Endothelial cell of hepatic sinusoid (primary cell): ENCODE measurements around the gene CYP21A2.
"Not testable (repeated sequence)": the region's sequence is repeated elsewhere in the genome, so short reads cannot be mapped to it uniquely, and the experiment has no call there.

Experiments used
- in situ Hi-C: cut with HindIII; loops from 2 replicates; pipeline ENCODE4 v1.10.0; 2017; ENCODE audit warnings: low sequenced_read_pairs

The CYP21A2 gene

DNA sequence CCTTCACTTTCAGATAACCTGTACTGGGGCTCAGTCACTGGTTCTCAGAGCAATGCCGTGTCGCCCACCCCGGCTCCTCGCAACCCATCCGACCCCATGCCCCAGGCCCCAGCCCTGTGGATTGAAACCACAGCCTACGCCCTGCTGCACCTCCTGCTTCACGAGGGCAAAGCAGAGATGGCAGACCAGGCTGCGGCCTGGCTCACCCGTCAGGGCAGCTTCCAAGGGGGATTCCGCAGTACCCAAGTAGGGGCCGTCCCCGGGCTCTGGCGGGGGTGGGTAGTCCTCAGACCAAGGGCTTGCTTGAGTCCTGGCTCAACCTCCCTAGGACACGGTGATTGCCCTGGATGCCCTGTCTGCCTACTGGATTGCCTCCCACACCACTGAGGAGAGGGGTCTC lies 8.7 kb upstream of the CYP21A2 start:
- in situ Hi-C loops: not testable (repeated sequence)

DNA sequence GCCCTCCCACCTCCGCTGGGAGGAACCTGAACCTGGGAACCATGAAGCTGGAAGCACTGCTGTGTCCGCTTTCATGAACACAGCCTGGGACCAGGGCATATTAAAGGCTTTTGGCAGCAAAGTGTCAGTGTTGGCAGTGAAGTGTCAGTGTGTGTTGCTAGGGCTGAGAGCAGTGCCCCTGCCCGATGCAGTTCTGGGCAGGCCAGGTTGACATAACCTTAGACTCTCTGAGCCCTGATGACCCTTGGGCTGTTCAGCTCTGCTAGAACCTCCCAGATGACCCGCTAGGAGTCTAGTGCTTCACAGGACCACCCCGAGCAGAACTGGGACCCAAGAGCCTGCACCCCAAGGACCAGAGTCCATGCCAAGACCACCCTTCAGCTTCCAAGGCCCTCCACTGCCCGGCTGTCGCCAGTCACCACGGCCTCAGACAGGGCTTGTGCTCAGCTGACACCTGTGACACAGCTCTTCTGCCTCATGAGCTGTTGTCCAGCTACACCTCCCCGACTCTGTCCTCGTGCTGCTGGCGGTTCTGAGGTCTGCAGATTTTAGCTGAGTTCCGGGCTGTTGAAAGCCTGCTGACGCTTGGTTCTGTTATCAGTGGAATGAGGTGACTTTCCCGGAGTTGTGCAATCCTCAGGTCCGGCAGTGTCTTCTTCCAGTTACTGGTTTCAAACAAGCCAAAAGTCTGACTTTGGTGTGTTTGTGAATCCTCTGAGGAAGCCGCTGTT lies 2.8 kb upstream of the CYP21A2 start:
- in situ Hi-C loops: not testable (repeated sequence)

- in situ Hi-C loops: not testable (repeated sequence)
Observed at GRCh38 chr6:32037136-32037535, 1.1 kb upstream of the CYP21A2 start.

GRCh38 chr6:32038878-32039277 lies 663 bp downstream of the CYP21A2 start:
- in situ Hi-C loops: not testable (repeated sequence)

- in situ Hi-C loops: not testable (repeated sequence)
Observed at GRCh38 chr6:32039321-32040274, 1.4 kb downstream of the CYP21A2 start.

DNA sequence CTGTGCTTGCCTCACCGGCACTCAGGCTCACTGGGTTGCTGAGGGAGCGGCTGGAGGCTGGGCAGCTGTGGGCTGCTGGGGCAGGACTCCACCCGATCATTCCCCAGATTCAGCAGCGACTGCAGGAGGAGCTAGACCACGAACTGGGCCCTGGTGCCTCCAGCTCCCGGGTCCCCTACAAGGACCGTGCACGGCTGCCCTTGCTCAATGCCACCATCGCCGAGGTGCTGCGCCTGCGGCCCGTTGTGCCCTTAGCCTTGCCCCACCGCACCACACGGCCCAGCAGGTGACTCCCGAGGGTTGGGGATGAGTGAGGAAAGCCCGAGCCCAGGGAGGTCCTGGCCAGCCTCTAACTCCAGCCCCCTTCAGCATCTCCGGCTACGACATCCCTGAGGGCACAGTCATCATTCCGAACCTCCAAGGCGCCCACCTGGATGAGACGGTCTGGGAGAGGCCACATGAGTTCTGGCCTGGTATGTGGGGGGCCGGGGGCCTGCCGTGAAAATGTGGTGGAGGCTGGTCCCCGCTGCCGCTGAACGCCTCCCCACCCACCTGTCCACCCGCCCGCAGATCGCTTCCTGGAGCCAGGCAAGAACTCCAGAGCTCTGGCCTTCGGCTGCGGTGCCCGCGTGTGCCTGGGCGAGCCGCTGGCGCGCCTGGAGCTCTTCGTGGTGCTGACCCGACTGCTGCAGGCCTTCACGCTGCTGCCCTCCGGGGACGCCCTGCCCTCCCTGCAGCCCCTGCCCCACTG lies 2.3 kb downstream of the CYP21A2 start:
- in situ Hi-C loops: not testable (repeated sequence)

DNA sequence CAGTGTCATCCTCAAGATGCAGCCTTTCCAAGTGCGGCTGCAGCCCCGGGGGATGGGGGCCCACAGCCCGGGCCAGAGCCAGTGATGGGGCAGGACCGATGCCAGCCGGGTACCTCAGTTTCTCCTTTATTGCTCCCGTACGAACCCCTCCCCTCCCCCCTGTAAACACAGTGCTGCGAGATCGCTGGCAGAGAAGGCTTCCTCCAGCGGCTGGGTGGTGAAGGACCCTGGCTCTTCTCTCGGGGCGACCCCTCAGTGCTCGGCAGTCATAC lies 2.8 kb downstream of the CYP21A2 start:
- in situ Hi-C loops: not testable (repeated sequence)

- in situ Hi-C loops: not testable (repeated sequence)
Observed at GRCh38 chr6:32041385-32041784, 3.2 kb downstream of the CYP21A2 start.

DNA sequence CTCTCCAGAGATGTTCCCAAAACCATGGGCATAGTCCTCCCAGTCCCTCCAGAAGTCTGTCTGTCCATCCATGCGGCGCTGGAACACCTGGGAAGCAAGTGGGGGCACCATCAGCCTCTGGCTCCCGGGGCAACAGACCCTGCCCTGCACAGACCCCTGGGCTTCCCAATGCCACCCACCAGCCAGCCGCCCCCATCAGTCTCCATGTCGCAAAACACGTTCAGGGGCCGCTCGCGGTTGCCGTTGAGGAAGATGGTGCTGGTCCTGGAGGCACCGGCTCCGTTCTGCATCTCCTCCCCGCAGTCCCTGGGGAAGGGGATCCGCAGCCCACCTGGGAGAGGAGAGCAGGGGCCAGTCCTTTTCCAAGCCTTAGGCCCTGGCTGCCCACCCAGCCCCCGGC lies 4.1 kb downstream of the CYP21A2 start:
- in situ Hi-C loops: not testable (repeated sequence)

DNA sequence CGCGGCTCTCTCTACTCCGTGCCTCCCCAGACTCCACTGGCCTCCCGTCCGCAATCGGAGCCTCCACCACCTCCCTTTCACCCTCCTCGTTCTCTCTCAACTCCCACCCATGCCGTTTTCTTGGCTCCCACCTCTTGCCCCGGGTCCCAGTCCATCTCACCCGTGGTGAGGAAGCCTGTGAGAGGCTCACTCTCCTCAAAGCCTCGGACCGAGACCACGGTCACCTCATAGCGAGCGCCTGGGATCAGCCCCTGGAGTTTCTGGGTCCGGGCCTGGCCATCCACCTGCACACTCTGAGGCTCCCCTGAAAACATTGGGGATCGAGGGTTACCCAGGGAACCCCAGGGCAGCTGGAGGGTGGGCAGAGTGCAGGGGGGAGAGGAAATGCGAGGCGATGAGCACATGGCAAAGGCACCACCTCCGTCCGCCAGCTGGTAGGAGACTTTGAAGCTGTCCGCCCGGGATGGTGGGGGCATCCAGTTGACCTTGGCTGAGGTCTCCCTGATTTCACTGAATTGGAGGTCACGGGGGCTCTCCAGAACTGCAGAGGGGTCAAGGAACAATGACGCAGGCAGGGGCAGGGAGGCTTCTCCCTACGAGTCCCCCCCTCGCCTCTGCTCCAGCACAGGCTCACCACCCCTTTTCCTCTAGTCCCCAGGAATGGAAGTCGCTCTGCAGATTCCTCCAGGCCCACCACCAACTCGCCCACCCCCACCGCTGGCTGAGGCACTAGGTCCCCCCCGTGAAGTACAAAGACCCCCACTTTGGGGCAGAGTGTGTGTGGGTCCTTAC lies 5.6 kb downstream of the CYP21A2 start:
- in situ Hi-C loops: not testable (repeated sequence)

DNA sequence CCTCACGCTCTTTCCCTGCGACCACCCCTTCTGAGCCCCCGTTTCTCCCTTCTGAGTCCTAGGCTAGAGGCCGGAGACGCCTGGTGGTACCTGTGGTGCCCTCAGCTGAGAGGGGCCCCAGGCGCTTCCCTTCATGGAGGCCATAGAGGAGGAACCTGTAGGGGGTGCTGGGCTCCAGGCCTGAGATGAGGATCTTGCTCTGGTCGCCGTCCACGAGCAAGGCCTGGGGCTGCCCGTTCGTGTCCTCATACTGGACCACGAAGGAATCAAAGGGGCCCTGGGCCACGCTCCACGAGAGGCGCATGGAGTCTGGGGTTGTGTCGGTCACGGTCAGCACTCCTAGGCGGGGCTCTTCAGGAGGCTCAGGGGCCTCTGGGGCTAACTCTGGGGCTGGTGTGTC lies 6.7 kb downstream of the CYP21A2 start:
- in situ Hi-C loops: not testable (repeated sequence)

DNA sequence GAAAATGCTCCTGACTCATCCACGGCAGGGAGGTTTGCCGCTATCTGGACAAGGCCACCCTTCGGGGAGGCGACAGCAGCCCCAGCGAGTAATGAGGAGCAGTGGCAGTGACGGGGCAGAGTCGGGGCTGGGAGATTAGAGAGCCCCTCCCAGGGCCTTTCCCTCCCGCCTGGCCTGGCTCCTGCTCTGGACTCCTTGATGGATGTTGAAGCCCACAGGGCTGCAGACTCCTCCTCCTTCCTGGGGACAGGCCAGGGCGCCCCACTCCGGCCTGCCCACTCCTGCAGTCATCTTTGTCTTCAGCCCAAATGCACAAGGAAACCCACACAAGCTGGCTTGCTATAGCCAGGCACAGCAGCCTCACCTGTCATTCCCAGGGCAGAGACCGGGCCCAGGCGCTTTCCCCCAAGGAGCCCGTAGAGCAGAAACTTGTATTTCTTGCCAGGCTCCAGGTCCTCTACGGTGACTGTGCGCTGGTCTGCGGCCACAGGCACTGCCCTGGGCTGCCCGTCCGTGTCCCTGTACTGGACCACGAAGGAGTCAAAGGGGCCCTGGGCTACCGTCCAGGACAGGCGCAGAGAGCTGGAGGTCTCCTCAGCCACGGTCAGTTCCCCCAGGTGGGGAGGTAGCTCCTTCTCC lies 7.7 kb downstream of the CYP21A2 start:
- in situ Hi-C loops: no loop called here

GRCh38 chr6:32046450-32047083 lies 8.4 kb downstream of the CYP21A2 start:
- in situ Hi-C loops: no loop called here

DNA sequence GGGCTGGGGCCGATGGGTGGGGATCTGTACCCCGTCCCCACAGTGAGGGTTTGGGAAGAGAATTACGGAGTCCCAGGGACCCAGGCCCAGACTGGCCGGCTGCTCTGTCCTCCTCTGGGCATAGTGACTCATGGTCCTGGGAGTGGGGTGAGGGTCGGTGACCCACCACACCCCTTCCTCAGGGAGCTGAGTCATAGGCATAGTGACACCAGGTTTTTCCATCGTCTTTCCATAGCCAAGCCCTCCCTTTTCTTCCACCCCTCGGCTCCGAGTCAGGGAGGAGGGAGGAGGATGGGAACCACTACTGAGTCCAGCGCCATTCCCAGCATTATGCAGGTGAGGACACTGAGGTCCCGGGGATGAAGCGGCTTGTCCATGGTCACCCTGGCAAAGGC lies 8.9 kb downstream of the CYP21A2 start:
- in situ Hi-C loops: no loop called here

DNA sequence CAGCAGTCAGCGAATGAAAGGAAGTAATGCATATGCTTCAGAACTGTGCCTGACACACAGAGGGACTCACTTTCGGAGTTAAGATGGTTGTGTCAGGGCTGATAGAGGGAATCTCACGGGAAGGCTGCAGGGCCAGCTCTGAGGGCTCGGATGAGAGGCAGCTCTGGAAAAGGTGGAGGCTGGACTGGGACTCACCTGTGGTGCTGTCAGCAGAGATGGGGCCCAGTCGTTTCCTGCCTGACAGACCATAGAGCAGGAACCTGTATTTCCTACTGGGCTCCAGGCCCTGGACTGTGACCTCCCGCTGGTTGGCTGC lies 9.3 kb downstream of the CYP21A2 start:
- in situ Hi-C loops: no loop called here

- in situ Hi-C loops: no loop called here
Observed at GRCh38 chr6:32047855-32048766, 9.9 kb downstream of the CYP21A2 start.

- in situ Hi-C loops: not testable (repeated sequence)
Observed at GRCh38 chr6:32049149-32049548, 10.9 kb downstream of the CYP21A2 start.

DNA sequence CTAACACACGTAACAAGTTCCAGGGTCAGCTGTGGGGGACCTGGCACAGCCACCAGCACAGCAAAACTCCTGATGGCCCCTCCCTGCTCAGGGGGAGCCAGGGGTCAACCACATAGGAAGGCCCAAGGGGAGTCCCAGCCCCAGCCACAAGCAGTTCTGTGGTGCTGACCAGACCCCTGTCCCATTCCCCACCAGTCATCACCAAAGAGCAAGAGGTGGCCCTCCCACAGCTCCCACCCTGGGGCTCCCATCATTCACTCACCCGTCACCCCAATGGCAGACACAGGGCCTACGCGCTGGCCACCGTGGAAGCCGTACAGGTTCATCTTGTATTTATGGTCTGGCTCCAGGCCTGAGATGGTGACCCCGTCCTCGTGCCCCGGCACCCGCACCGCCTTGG lies 11.5 kb downstream of the CYP21A2 start:
- in situ Hi-C loops: not testable (repeated sequence)

GRCh38 chr6:32050562-32050961 lies 12.3 kb downstream of the CYP21A2 start:
- in situ Hi-C loops: no loop called here
